OCI-LY1 (cell line): ENCODE results near the gene TTPAL.
"Not testable (repeated sequence)": the region's sequence is repeated elsewhere in the genome, so short reads cannot be mapped to it uniquely, and the experiment has no call there.

Source experiments
- H2AFZ ChIP-seq: fragments of 200-600 bp; sonication (generic), shearing (Covaris generic); 2 replicates; pipeline ENCODE4 v1.6.0; 2014; ENCODE audit warnings: antibody characterized with exemption, mild to moderate bottlenecking, low read length
- H3F3A ChIP-seq: fragments of 200-600 bp; sonication (generic), shearing (Covaris generic); 2 replicates; pipeline ENCODE4 v1.6.0; 2014; ENCODE audit warnings: mild to moderate bottlenecking, antibody characterized with exemption, low read length, moderate library complexity; ENCODE audit not compliant: insufficient read depth
- H3K27ac ChIP-seq: fragments of 200-600 bp; sonication (generic); 2 replicates; pipeline ENCODE4 v1.5.1; 2014; ENCODE audit warnings: low read length, mixed run types, mild to moderate bottlenecking, low read depth; ENCODE audit not compliant: poor library complexity, severe bottlenecking
- H3K27me3 ChIP-seq: fragments of 200-600 bp; sonication (generic); 2 replicates; pipeline ENCODE4 v1.6.0; 2014; ENCODE audit warnings: antibody characterized with exemption, mild to moderate bottlenecking, low read length, moderate library complexity; ENCODE audit not compliant: insufficient read depth
- H3K36me3 ChIP-seq: fragments of 200-600 bp; sonication (generic); 2 replicates; pipeline ENCODE4 v1.6.1; 2014; ENCODE audit warnings: mild to moderate bottlenecking, antibody characterized with exemption, low read length, moderate library complexity, mixed read lengths; ENCODE audit not compliant: insufficient read depth
- H3K4me1 ChIP-seq: fragments of 200-600 bp; sonication (generic); 2 replicates; pipeline ENCODE4 v1.5.1; 2014; ENCODE audit warnings: mild to moderate bottlenecking, low read length, moderate library complexity; ENCODE audit not compliant: insufficient read depth, severe bottlenecking
- H3K4me2 ChIP-seq: fragments of 200-600 bp; sonication (generic), shearing (Covaris generic); 2 replicates; pipeline ENCODE4 v1.6.1; 2014; ENCODE audit warnings: low read length
- H3K4me3 ChIP-seq: fragments of 200-600 bp; sonication (generic); 2 replicates; pipeline ENCODE4 v1.5.1; 2014; ENCODE audit warnings: low read length, low read depth, mild to moderate bottlenecking, mixed read lengths; ENCODE audit not compliant: poor library complexity, severe bottlenecking
- H3K79me2 ChIP-seq: fragments of 200-600 bp; shearing (Covaris generic); 2 replicates; pipeline ENCODE4 v1.6.1; 2016; ENCODE audit warnings: mixed run types, low read length, mixed read lengths; ENCODE audit not compliant: insufficient read depth
- H3K9ac ChIP-seq: fragments of 200-600 bp; sonication (generic), shearing (Covaris generic); 2 replicates; pipeline ENCODE4 v1.6.1; 2014; ENCODE audit warnings: mild to moderate bottlenecking, low read length, mixed read lengths
- H3K9me2 ChIP-seq: fragments of 200-600 bp; sonication (generic), shearing (Covaris generic); 2 replicates; pipeline ENCODE4 v1.6.1; 2014; ENCODE audit warnings: low read depth, mild to moderate bottlenecking, low read length, mixed read lengths
- H3K9me3 ChIP-seq: fragments of 200-600 bp; shearing (Covaris generic); 2 replicates; pipeline ENCODE4 v1.6.1; 2014; ENCODE audit warnings: low read length, mixed read lengths
- H4K20me1 ChIP-seq: fragments of 200-600 bp; sonication (generic), shearing (Covaris generic); 2 replicates; pipeline ENCODE4 v1.6.0; 2016; ENCODE audit warnings: mild to moderate bottlenecking, low read length; ENCODE audit not compliant: insufficient read depth
- CTCF ChIP-seq: fragments of 200-600 bp; sonication (generic), shearing (Covaris generic); IDR thresholded peaks from 2 replicates; pipeline ENCODE4 v1.5.1; 2017; ENCODE audit warnings: mild to moderate bottlenecking, antibody characterized with exemption, low read length, moderate library complexity, mixed read lengths
- EZH2 ChIP-seq: fragments of 200-600 bp; sonication (generic), shearing (Covaris generic); IDR thresholded peaks from 2 replicates; pipeline ENCODE4 v1.8.0; 2017; ENCODE audit warnings: borderline replicate concordance, mixed run types, mild to moderate bottlenecking, antibody characterized with exemption, low read length, moderate library complexity, mixed read lengths

The TTPAL gene

DNA sequence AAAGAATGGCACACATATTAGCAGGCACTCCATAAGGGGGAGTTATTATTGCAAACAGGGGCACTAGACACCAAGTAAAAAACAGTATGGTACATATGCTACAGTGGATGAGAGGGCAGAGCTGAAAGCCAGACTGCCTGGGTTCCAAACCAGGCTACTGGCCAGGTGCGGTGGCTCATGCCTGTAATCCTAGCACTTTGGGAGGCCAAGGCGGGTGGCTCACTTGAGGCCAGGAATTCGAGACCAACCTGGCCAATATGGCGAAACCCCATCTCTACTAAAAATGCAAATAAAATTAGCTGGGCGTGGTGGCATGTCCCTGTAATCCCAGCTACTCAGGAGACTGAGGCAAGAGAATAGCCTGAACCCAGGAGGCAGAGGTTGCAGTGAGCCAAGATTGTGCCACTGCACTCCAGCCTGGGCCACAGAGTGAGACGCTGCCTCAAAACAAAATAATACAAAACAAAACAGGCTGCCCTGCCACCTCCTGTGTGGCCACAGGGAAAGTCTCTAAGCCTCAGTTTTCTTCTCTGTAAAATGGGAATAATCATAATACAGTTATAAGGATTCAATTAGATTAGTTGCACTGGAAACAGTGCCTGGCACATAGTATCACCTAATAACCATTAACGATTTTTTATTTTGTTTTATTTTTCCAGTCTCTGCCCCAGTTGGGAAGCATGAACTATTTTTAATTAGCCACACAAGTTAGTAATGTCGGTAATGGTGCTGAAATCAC is 7.5 kb upstream of the TTPAL start:
- Histone ChIP-seq H3K27ac (no peak overlapping the region), H4K20me1 (no peaks in the 10 kb centered on the region), H3K4me1 (no peaks in the 10 kb centered on the region), H3F3A (no peaks in the 10 kb centered on the region), H2AFZ (no peak overlapping the region), H3K9me3 (no peaks in the 10 kb centered on the region), H3K4me2 (no peak overlapping the region), H3K4me3 (no peak overlapping the region), H3K36me3 (no peaks in the 10 kb centered on the region), H3K9me2 (no peaks in the 10 kb centered on the region), H3K9ac (no peak overlapping the region), H3K79me2 (no peaks in the 10 kb centered on the region), H3K27me3 (0 out of 2 replicates have a peak, but pooled peaks cover 5% of the 10 kb centered on the region)
- TF ChIP-seq CTCF (no peak), EZH2 (no peak)

- no peak for TF ChIP-seq CTCF
- TF ChIP-seq EZH2: no peak
- H3K27me3 ChIP-seq: 0 out of 2 replicates have a peak, but pooled peaks cover 5% of the 10 kb centered on the region
- H3K4me3 ChIP-seq: no peak overlapping the region
- no peak overlapping the region for H3K4me2 ChIP-seq
- no peak overlapping the region for H3K9ac ChIP-seq
- no peaks in the 10 kb centered on the region for H3F3A ChIP-seq
- no peaks in the 10 kb centered on the region for H3K9me2 ChIP-seq
- no peak overlapping the region for H3K27ac ChIP-seq
- no peaks in the 10 kb centered on the region for H4K20me1 ChIP-seq
- no peaks in the 10 kb centered on the region for H3K36me3 ChIP-seq
- no peaks in the 10 kb centered on the region for H3K9me3 ChIP-seq
- peaks cover 3% of the 10 kb centered on the region for H3K4me1 ChIP-seq
- H3K79me2 ChIP-seq: no peaks in the 10 kb centered on the region
- no peak overlapping the region for H2AFZ ChIP-seq
Measured at GRCh38 chr20:44470327-44470726, 5.3 kb upstream of the TTPAL start.

DNA sequence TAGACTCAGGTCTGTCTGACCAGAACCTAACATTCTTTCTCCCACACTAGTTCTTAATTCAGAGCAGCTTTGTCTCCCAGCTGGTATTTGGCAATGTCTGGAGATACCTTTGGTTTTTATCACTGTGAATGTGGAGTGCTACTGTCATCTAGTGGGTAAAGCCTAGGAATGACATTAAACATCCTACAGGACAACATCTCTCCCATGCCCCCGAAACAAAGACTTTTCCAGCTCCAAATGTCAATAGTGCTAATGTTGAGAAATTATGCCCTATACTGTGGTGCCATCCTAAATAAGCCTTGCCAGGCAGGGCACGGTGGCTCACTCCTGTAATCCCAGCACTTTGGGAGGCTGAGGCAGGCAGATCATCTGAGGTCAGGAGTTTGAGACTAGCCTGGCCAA is 4.2 kb upstream of the TTPAL start:
- H3K4me3 ChIP-seq: no peak overlapping the region
- H3F3A ChIP-seq: no peaks in the 10 kb centered on the region
- H3K4me1 ChIP-seq: peaks cover 7% of the 10 kb centered on the region
- H3K27me3 ChIP-seq: no peaks in the 10 kb centered on the region
- no peaks in the 10 kb centered on the region for H3K9me2 ChIP-seq
- no peak overlapping the region for H3K4me2 ChIP-seq
- no peaks in the 10 kb centered on the region for H4K20me1 ChIP-seq
- H3K9ac ChIP-seq: no peak overlapping the region
- no peaks in the 10 kb centered on the region for H3K36me3 ChIP-seq
- H3K27ac ChIP-seq: no peak overlapping the region
- no peaks in the 10 kb centered on the region for H3K9me3 ChIP-seq
- TF ChIP-seq CTCF (peak; percentile 10; the same call in 1 of the 2 replicates), EZH2 (no peak)
- H3K79me2 ChIP-seq: peaks cover 5% of the 10 kb centered on the region; the same call in 1 of the 2 replicates
- H2AFZ ChIP-seq: no peak overlapping the region

DNA sequence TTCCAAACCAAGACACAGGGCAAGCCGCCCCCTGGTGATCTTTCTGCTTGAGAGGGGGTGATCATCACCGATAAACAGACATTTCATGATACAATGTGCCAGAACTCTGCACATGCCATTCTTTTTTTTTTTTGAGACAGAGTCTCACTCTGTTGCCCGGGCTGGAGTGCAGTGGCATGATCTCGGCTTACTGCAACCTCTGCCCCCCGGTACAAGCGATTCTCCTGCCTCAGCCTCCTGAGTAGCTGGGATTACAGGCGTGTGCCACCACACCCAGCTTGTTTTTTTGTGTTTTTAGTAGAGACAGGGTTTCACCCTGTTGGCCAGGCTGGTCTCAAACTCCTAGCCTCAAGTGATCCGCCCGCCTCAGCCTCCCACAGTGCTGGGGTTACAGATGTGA is 3.4 kb upstream of the TTPAL start:
- H2AFZ ChIP-seq, H3K4me3 ChIP-seq, H4K20me1 ChIP-seq, H3K4me2 ChIP-seq, H3K9me3 ChIP-seq, H3K27me3 ChIP-seq, H3K36me3 ChIP-seq, H3K9me2 ChIP-seq, H3K9ac ChIP-seq, H3F3A ChIP-seq, H3K27ac ChIP-seq, H3K79me2 ChIP-seq: not testable (repeated sequence)
- H3K4me1 ChIP-seq: peaks cover 15% of the 10 kb centered on the region
